Measurements from ENCODE around the gene MYH14. TPM values are rescaled to one million over a fixed set of nuclear protein-coding genes. Genes with fewer than 3 reads are reported as not detected.

The MYH14 gene
- total RNA-seq, 2 donors from 2014 or later, result not detected

DNA sequence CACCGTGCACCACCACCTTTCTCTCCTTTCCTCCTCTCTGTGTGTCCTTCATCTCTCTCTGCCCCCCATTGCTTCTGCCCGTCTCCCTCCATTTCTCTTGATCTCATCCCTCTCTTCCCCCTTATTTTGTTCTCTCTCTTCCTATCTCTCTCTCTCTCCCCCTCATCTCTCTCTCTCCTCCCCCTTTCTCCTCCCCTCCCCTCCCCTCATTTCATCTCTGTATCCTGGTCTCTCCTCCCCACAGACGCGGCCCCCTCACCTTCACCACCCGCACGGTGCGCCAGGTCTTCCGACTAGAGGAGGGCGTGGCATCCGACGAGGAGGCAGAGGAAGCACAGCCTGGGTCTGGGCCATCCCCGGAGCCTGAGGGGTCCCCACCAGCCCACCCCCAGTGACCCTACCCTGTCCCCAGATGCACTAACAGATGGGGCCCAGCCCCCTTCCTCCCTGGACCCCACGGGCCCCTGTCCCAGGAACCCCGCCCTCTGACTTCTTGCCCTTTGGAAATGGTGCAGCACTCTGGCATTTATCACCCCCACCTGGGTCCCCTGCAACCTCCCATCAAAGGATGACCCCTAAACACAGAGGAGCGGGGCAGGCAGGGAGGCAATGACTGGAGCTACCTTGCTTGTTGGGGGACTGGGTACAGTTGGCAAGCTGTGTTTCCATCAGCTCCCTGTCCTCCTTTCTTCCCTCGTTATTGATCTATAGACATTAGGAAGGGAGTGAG, 106.1 kb downstream of the MYH14 start:
- ATAC-seq (no peak), DNase-seq (ENCODE audit: low spot score) (no peak)
- H3K9me3 Mint-ChIP-seq, result no peaks in the 10 kb centered on the region
- no peaks in the 10 kb centered on the region for H3K36me3 Mint-ChIP-seq
- H3K27me3 Mint-ChIP-seq, result peaks cover 46 to 71% of the 10 kb centered on the region in 2 donors
- no peak overlapping the region for H3K4me3 Mint-ChIP-seq
- H3K4me1 Mint-ChIP-seq (ENCODE audit: low read depth in 2 of 2), result peaks cover 0 to 4% of the 10 kb centered on the region in 2 donors
- H3K27ac Mint-ChIP-seq, result no peak overlapping the region

DNA sequence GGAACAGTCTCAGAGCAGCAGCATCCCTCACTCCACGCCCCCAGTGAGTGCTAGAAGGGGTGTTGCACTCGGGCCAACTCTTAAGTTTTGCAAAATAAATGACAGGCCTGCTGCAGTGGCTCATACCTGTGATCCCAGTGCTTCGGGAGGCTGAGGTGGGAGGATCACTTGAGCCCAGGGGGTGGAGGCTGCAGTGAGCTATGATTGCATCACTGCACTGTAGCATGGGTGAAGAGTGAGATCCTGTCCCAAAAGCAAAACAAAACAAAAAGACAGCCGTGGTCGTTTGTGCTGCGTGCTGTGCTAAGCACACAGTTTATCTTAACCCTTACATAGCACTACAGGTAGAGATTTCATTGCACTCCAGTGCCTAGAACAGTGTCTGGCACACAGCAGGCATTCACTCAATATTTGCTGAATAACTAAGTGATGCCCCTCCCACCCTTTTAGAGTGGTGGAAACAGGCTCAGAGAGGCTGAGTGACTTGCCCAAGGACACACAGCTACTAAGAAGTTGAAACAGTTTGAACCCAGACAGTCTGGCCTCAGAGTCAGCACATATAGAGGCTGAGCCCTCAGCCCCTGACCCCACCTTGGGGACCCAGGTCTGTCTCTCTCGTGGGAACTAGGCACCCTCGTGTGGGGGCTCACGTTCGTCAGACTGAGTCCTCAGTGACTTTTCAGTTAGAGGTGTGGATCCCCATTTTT, 107.5 kb downstream of the MYH14 start:
- Mint-ChIP-seq H3K36me3 (peaks cover 7% of the 10 kb centered on the region), H3K4me3 (no peak overlapping the region), H3K27me3 (peaks cover 46 to 71% of the 10 kb centered on the region in 2 donors), H3K4me1 (ENCODE audit: low read depth in 2 of 2) (peaks cover 6 to 7% of the 10 kb centered on the region in 2 donors), H3K9me3 (no peaks in the 10 kb centered on the region), H3K27ac (no peak overlapping the region)
- ATAC-seq, result no peak
- DNase-seq (ENCODE audit: low spot score), result no peak

DNA sequence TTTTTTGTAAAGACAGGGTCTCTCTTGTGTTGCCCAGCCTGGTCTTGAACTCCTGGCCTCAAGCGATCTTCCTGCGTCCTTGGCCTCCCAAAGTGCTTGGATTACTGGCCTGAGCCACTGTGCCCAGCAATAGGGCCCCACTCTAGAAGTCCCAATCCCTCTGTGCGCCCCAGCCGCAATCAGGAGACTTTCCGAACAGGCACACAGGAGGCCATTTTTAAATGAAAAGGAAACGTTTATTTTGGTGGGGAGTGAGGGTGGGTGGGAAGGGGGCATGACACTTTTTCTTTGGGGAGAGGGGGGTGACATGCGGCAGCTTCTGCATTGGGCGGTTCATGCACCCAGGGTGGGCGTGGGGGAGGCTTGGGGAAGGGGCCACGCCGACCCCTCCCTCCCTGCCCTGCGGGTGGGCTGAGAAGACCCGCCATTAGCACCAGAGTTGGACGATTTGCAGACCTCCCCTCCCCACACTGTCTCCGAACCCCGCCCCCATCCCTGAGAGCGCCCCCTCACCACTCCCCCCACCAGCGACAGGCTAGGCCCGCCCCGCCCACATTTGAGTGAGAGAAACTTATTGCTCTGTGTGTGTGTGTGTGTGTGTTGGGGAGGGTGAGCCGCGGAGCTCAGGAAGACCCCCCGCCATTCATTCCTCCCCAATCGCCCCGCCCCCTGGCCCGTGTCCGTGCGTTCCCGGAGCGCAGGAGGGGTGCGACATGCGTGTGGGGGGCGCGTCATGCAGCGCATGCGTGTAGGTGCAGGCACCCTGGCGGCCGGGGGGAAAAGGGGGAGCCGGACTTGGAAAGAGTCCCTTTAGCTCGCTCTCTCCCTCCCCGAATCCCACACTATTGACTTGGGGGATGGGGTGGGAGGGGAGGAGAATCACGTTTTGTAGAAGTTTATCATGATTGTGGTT, 108.6 kb downstream of the MYH14 start:
- Mint-ChIP-seq H3K36me3 (peaks cover 7% of the 10 kb centered on the region), H3K9me3 (no peaks in the 10 kb centered on the region), H3K4me3 (no peak overlapping the region), H3K27ac (no peak overlapping the region), H3K4me1 (ENCODE audit: low read depth in 2 of 2) (peaks cover 6 to 10% of the 10 kb centered on the region in 2 donors), H3K27me3 (peaks cover 53 to 69% of the 10 kb centered on the region in 2 donors)
- DNase-seq (ENCODE audit: low spot score) (no peak), ATAC-seq (no peak)

DNA sequence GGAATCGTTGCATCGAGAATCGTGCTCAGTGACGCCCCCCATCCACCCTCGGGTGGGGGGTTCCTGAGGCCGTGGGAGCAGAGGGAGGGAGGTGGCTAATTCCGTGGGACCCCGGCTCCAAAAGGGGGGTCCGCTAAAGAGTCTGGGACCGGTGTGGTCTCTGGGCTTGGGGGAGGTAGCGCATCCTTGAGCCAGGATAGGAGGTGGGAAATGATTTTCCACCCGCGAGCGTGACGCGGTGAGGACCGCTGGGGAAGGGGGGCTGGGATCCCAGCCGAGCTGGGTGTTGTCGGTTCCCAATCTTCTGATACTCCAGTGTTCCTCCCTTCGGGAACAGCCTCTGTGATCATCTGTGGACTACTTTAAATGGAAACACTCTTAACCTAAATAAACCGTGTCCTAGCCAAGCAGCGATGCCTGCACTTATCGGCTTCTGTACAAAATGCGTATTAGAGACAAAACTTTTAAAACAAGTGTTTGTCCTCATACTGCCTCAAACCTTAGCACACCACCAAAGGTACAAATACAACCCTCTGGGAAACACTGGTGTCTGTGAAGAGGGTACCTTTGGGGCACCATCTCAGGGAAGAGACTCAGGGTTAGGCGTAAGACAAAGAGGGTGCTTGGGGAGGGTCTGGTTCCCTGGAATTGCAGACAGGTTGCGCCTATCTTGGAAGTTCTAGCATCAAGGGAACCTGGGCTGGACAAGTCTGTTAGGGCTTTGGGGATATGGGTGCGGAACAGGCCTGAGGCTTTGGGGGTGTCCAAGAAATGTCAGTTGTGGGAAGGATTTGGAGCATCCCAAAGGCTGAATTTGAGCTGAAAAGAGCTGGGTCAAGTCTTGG, 109.8 kb downstream of the MYH14 start:
- Mint-ChIP-seq H3K36me3 (peaks cover 7% of the 10 kb centered on the region), H3K4me3 (no peak overlapping the region), H3K27ac (no peak overlapping the region), H3K4me1 (ENCODE audit: low read depth in 2 of 2) (peaks cover 6 to 10% of the 10 kb centered on the region in 2 donors), H3K9me3 (no peaks in the 10 kb centered on the region), H3K27me3 (peaks cover 56 to 68% of the 10 kb centered on the region in 2 donors)
- no peak for DNase-seq (ENCODE audit: low spot score)
- no peak for ATAC-seq

DNA sequence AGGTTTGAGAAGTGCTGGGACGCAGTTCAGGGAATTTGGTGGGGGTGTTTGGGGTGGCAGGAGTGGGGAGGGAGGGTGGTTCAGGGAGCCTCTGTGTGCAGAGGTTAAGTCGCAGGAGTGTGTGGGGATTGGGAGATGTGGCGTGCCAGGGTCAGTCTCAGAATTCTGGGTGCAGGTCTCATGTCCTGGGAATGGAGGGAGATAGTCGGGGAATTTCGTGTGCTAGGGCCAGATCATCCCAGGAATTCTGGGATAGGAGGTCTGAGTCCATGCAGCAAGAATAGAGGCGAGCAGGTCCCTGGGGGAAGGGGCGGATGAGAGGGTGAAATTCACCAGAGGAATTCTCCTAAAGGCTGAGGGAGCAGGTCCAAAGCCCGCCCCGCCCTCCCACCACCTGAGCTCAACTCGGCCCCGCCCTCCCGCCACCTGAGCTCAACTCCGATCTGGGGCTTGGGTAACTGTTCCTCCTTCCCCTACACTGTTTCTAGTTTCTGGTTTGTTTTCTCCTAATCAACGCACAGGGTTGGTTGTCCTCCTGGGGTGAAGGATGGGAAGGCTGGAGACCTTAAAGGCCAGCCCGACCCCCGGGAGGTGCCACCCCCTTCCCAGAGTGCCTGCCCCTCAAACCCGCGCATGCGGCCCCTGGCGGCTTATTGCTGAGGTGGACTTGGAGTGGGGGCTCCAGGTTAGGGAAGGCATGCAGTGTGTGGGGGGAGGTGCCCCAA, 110.6 kb downstream of the MYH14 start:
- no peak overlapping the region for H3K27ac Mint-ChIP-seq
- no peak overlapping the region for H3K4me3 Mint-ChIP-seq
- peaks cover 50 to 63% of the 10 kb centered on the region in 2 donors for H3K27me3 Mint-ChIP-seq
- H3K36me3 Mint-ChIP-seq, result peaks cover 7% of the 10 kb centered on the region
- ATAC-seq (no peak), DNase-seq (ENCODE audit: low spot score) (no peak)
- no peaks in the 10 kb centered on the region for H3K9me3 Mint-ChIP-seq
- H3K4me1 Mint-ChIP-seq (ENCODE audit: low read depth in 2 of 2), result peaks cover 6 to 10% of the 10 kb centered on the region in 2 donors

DNA sequence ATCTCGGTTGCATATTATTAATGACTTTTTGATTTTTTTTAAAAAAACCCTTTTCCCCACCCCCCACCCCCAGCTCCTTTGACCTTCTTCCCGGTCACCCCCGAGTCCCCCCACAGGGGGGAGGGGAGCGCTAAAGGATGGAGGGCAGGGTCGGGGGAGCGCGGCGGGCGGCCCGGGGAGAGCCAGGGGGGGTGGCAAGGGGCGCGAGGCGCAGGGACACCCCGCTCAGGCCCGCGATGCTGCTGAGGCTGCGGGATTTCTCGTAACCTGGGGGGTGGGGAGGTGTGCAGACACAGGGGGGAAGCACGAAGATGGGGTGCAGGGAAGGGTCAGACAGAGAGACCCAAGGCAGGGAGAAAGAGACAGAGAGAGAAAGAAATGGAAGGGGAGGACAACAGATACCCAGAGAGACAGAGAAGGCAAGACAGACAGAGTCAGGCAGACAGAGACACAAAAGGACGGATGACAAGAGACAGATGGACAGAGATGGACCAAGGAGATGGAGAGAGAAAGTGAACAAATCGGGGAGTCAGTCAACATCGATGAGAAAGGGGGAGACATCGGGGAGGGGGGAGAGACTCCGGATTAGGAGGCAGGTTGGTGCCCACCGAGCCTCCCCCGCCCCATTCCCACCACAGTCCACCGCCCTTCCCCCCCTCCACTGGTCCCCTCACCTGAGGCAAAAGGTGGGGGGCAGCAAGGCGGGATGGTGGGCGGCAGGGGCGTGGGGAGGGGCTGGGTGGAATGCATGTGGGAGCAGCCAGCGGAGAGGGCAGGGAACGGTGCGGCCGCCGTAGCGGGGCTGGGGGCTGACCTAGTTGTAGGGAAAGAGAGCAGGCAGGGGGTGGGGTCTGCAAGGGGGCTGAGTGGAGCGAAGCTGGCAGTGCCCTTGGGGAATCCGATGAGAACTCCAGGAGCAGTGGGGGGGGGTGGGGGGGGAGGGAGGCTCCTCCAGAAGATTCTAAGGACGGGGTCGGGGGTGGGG, 111.6 kb downstream of the MYH14 start:
- Mint-ChIP-seq H3K4me3 (peak overlapping the region; percentile 21), H3K27me3 (peaks cover 50 to 60% of the 10 kb centered on the region in 2 donors), H3K27ac (no peak overlapping the region), H3K36me3 (peaks cover 7% of the 10 kb centered on the region), H3K4me1 (ENCODE audit: low read depth in 2 of 2) (peaks cover 6 to 10% of the 10 kb centered on the region in 2 donors), H3K9me3 (no peaks in the 10 kb centered on the region)
- DNase-seq (ENCODE audit: low spot score), result no peak
- no peak for ATAC-seq

DNA sequence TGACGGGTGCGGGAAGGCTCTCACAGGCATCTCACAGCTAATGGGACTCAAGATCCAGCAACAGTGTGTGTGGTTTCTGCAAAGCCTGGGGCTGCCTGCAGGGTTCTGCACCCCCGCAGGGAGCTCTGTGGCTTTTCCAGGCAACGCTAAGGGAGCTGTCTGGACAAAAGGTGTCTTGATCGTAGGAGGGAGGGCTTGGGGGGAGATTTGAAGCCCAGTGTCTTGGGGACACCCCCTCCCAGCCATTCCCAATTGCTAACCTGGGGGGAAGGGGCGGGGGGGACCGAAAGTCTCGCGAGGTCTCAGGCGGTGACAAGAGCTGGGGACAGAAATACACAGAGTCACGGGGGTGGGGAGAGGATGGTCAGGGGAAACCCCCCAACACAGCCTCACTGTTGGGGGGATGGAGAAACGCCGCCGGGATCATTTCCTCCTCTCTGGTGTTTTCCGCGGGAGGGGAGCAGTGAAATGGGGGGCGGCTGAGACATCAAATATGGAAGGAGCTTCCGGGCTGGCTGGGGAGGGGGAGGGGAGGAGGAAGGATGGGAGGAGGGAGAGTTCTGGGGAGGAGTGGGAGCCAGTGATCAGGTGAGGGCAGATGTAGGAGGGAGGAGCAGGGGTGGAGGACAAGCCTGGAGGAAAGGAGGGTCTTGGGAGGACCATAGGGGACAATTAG, 112.5 kb downstream of the MYH14 start:
- DNase-seq (ENCODE audit: low spot score), result no peak
- Mint-ChIP-seq H3K4me3 (no peak overlapping the region), H3K27ac (no peak overlapping the region), H3K9me3 (no peaks in the 10 kb centered on the region), H3K27me3 (peaks cover 46 to 51% of the 10 kb centered on the region in 2 donors), H3K4me1 (ENCODE audit: low read depth in 2 of 2) (peaks cover 6 to 10% of the 10 kb centered on the region in 2 donors), H3K36me3 (peaks cover 7% of the 10 kb centered on the region)
- ATAC-seq, result no peak

DNA sequence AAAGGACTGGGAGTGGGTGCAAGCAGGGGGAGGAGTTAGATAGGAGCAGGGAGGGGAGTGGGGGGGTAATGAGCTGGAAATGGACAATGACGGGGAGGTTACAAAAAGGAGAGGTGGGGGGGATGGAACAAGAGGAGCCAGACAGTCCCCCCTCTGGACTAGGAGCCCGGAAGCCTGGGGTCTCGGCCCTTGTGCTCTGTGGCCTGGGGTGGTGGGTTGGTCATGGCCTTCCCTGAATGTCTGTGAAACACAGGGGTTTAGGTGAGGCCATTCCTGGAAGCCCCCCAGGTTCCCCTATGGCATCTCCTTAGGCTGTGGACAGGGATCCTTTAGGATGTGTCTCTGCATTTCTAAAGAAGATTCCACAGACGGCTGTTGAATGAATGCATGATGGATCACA, 113.7 kb downstream of the MYH14 start:
- Mint-ChIP-seq H3K27me3 (peaks cover 46 to 51% of the 10 kb centered on the region in 2 donors), H3K27ac (no peak overlapping the region), H3K4me3 (no peak overlapping the region), H3K36me3 (peaks cover 7% of the 10 kb centered on the region), H3K9me3 (no peaks in the 10 kb centered on the region), H3K4me1 (ENCODE audit: low read depth in 2 of 2) (peaks cover 6 to 10% of the 10 kb centered on the region in 2 donors)
- ATAC-seq, result no peak
- no peak for DNase-seq (ENCODE audit: low spot score)

DNA sequence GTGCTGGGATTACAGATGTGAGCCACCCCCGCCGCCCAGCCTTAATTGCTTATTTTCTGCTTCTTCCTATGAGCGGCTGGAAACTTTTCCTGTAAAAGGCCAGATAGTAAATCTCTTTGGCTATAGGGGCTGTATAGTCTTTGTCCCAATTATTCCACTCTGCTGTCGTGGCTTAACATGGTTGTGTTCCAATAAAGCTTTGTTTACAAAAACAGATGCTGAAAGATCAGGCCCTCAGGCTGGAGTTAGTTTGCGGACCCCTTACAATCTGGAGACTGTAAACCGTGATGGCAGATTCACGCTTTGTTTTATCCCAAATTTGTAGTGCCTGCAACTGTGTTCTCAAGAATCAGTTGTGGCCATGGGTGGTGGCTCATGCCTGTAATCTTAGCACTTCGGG, 115.0 kb downstream of the MYH14 start:
- peaks cover 46 to 48% of the 10 kb centered on the region in 2 donors for H3K27me3 Mint-ChIP-seq
- no peaks in the 10 kb centered on the region for H3K9me3 Mint-ChIP-seq
- DNase-seq (ENCODE audit: low spot score) (no peak), ATAC-seq (no peak)
- no peak overlapping the region for H3K4me3 Mint-ChIP-seq
- H3K27ac Mint-ChIP-seq, result no peak overlapping the region
- peaks cover 7% of the 10 kb centered on the region for H3K36me3 Mint-ChIP-seq
- H3K4me1 Mint-ChIP-seq (ENCODE audit: low read depth in 2 of 2), result peaks cover 6 to 11% of the 10 kb centered on the region in 2 donors

DNA sequence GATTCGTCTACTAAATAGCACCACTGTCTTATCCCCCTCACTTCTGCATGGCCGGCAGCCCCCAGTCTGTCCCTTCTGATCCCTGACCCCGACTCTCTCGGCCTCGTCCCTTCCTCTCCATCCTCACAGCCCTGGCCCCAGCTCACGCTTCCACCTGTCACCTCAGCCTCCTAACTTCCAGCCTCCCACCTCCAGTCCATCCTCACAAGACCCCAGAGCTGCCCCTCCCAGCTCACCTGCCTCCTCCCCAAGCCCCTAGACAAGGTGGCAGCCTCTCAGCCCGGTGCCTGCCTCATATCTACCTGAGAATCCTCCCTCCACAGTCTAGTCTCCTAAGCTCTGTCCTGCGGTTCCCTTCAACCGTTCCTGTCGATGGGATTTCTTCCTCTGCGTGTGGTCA, 115.7 kb downstream of the MYH14 start:
- H3K27me3 Mint-ChIP-seq, result peaks cover 39 to 42% of the 10 kb centered on the region in 2 donors
- peaks cover 7% of the 10 kb centered on the region for H3K36me3 Mint-ChIP-seq

DNA sequence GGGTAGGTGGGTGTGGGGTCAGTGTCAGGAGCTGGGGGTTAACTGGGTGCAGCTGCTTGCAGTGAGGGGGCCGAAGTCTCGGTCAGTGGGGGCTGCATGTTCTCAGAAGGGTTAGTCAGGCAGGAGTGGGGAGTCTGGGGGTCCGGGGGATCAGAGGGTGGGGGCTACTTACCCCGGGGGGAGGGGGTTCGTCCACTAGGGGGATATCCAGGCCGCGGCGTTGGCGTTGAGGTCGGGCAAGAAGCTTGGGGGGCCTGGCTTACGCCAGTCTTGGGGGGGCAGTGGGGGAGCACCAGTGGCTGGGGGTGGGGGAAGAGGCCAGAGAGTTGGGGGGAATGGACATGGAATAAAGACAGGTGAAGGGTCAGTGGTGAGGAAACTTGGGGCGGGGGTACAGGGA, 116.6 kb downstream of the MYH14 start:
- peaks cover 2% of the 10 kb centered on the region for H3K36me3 Mint-ChIP-seq
- H3K4me3 Mint-ChIP-seq, result no peak overlapping the region
- DNase-seq (ENCODE audit: low spot score), result no peak
- no peak for ATAC-seq
- H3K27ac Mint-ChIP-seq, result no peak overlapping the region
- H3K27me3 Mint-ChIP-seq, result peaks cover 38 to 44% of the 10 kb centered on the region in 2 donors
- H3K4me1 Mint-ChIP-seq (ENCODE audit: low read depth in 2 of 2), result peaks cover 10 to 13% of the 10 kb centered on the region in 2 donors
- no peaks in the 10 kb centered on the region for H3K9me3 Mint-ChIP-seq

More for the DNA sequence above, 115.7 kb downstream of the MYH14 start:
- no peak for DNase-seq (ENCODE audit: low spot score)
- Mint-ChIP-seq H3K27ac (no peak overlapping the region), H3K4me3 (no peak overlapping the region), H3K9me3 (no peaks in the 10 kb centered on the region), H3K4me1 (ENCODE audit: low read depth in 2 of 2) (peaks cover 6 to 9% of the 10 kb centered on the region in 2 donors)
- no peak for ATAC-seq
